ENCODE data around the gene OR10G3.

Gene OR10G3

GRCh38 chr14:21520767-21521166, 59.1 kb downstream of the OR10G3 start:
- no peak for TF ChIP-seq SIN3A (IDR thresholded peaks at IDR 0.05; ENCODE audit: borderline replicate concordance, insufficient read depth, low read length)
- TF ChIP-seq, protein P1, sequence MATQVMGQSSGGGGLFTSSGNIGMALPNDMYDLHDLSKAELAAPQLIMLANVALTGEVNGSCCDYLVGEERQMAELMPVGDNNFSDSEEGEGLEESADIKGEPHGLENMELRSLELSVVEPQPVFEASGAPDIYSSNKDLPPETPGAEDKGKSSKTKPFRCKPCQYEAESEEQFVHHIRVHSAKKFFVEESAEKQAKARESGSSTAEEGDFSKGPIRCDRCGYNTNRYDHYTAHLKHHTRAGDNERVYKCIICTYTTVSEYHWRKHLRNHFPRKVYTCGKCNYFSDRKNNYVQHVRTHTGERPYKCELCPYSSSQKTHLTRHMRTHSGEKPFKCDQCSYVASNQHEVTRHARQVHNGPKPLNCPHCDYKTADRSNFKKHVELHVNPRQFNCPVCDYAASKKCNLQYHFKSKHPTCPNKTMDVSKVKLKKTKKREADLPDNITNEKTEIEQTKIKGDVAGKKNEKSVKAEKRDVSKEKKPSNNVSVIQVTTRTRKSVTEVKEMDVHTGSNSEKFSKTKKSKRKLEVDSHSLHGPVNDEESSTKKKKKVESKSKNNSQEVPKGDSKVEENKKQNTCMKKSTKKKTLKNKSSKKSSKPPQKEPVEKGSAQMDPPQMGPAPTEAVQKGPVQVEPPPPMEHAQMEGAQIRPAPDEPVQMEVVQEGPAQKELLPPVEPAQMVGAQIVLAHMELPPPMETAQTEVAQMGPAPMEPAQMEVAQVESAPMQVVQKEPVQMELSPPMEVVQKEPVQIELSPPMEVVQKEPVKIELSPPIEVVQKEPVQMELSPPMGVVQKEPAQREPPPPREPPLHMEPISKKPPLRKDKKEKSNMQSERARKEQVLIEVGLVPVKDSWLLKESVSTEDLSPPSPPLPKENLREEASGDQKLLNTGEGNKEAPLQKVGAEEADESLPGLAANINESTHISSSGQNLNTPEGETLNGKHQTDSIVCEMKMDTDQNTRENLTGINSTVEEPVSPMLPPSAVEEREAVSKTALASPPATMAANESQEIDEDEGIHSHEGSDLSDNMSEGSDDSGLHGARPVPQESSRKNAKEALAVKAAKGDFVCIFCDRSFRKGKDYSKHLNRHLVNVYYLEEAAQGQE (IDR thresholded peaks at IDR 0.05; ENCODE audit: insufficient read depth in 1 of 2, low read depth in 2 of 2, low read length in 2 of 2): no peak
- TF ChIP-seq POLR2AphosphoS5 (IDR thresholded peaks at IDR 0.05; ENCODE audit: low read depth, low read length): no peak
- no peak for TF ChIP-seq FOXP2 (optimal IDR thresholded peaks at IDR 0.05; ENCODE audit: borderline replicate concordance, extremely low read depth, extremely low read length, insufficient read depth)
- TF ChIP-seq TAF1 (IDR thresholded peaks at IDR 0.05; ENCODE audit: borderline replicate concordance, insufficient read depth, low read length): no peak

- TF ChIP-seq TAF1 (IDR thresholded peaks at IDR 0.05; ENCODE audit: borderline replicate concordance, insufficient read depth, low read length) (no peak), POLR2AphosphoS5 (IDR thresholded peaks at IDR 0.05; ENCODE audit: low read depth, low read length) (no peak), SIN3A (IDR thresholded peaks at IDR 0.05; ENCODE audit: borderline replicate concordance, insufficient read depth, low read length) (no peak), FOXP2 (optimal IDR thresholded peaks at IDR 0.05; ENCODE audit: borderline replicate concordance, extremely low read depth, extremely low read length, insufficient read depth) (no peak)
- TF ChIP-seq, protein P1 (IDR thresholded peaks at IDR 0.05; ENCODE audit: insufficient read depth in 1 of 2, low read depth in 2 of 2, low read length in 2 of 2): no peak
Observed at GRCh38 chr14:21518725-21519124, 61.2 kb downstream of the OR10G3 start.
